GM04503 (cell line): ENCODE results near the gene DAP.
"Not testable (repeated sequence)": the region's sequence is repeated elsewhere in the genome, so short reads cannot be mapped to it uniquely, and the experiment has no call there.

Source experiments
- DNase-seq: peaks from one replicate; pipeline ENCODE4 v3.0.0-alpha.2; 2012; ENCODE audit warnings: low read depth

DAP gene, protein sequence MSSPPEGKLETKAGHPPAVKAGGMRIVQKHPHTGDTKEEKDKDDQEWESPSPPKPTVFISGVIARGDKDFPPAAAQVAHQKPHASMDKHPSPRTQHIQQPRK

GRCh38 chr5:10761185-10761932 is at the start of gene DAP:
DAP (minus strand) TSS chr5:10761234; CDS start chr5:10761068, 166 bp downstream.
- no peak for DNase-seq

- DNase-seq: no peak
Measured at GRCh38 chr5:10808347-10809226, 47.6 kb upstream of the DAP start.

- no peak for DNase-seq
Measured at GRCh38 chr5:10801931-10802666, 41.1 kb upstream of the DAP start.

GRCh38 chr5:10800852-10801251 is 39.8 kb upstream of the DAP start:
- DNase-seq: no peak

- DNase-seq: no peak
Measured at GRCh38 chr5:10797261-10797660, 36.2 kb upstream of the DAP start.

GRCh38 chr5:10793785-10794184 is 32.8 kb upstream of the DAP start:
- no peak for DNase-seq

GRCh38 chr5:10792336-10792735 is 31.3 kb upstream of the DAP start:
- no peak for DNase-seq

GRCh38 chr5:10789726-10790125 is 28.7 kb upstream of the DAP start:
- DNase-seq: peak; percentile 15

- peak; percentile 84 for DNase-seq
Measured at GRCh38 chr5:10789021-10789420, 28.0 kb upstream of the DAP start.

- no peak for DNase-seq
Measured at GRCh38 chr5:10788358-10788757, 27.3 kb upstream of the DAP start.

- no peak for DNase-seq
Measured at GRCh38 chr5:10786835-10787234, 25.8 kb upstream of the DAP start.

DNA sequence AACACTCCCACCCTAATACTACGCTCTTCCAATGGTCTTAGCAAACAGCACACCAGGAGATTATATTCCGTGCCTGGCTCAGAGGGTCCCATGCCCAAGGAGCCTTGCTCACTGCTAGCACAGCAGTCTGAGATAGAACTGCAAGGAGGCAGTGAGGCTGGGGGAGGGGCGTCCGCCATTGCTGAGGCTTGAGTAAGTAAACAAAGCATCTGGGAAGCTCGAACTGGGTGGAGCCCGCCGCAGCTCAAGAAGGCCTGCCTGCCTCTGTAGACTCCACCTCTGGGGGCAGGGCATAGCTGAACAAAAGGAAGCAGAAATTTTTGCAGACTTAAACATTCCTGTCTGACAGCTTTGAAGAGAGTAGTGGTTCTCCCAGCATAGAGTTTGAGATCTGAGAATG is 19.2 kb upstream of the DAP start:
- not testable (repeated sequence) for DNase-seq

DNA sequence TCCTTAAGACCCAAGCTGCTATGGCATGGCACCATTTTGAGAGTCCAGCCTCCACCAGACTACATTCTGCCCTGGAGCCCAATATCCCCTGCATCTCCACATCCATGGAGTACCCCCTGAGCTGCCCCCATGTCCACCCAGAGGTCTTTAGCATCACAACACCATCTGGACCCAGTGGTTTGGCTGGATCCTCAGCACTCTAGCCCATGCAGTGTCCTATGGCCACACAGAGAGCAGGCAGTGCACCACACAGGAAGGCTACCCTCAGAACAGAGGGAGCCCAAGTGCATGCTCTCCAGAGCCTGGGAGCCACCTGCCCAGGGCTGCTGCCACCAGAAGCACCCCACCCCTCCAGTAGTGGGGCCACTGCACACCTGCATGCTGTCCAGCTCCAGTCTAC is 18.6 kb upstream of the DAP start:
- DNase-seq: no peak

DNA sequence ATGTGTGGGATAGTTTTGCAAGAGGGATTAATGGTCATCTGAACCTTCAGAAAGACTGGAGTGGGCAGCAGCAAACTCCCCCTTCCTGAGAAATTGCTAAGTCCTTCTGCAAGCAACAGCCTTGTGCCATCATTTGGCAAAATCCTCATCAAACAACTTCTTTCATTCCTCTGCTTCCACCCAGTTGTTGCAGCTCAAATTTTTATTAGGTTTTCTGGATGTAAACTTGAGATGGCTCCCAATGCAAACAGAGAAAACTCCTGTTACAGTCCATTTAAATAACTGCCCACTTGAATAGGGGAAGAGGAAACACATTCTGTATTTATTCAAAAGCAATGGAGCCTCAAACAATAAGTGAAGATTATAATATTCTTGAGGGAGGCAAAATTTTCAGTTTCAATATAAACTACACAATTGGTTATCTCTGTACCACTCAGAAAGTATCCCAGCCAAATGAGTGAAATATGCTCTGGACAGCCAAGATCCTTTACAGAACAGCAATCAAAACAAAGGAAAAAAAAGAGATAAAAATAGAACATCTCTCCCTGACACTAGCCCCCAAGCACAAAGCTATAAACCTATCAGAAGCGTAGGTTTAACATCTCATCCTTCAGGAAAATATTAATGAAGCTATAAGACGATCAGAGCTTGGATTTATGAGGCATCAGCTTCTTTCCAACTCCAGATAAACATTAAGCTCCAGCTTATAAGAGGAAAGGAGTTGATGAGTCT is 17.3 kb upstream of the DAP start:
- no peak for DNase-seq

GRCh38 chr5:10775646-10776045 is 14.6 kb upstream of the DAP start:
- DNase-seq: no peak

DNA sequence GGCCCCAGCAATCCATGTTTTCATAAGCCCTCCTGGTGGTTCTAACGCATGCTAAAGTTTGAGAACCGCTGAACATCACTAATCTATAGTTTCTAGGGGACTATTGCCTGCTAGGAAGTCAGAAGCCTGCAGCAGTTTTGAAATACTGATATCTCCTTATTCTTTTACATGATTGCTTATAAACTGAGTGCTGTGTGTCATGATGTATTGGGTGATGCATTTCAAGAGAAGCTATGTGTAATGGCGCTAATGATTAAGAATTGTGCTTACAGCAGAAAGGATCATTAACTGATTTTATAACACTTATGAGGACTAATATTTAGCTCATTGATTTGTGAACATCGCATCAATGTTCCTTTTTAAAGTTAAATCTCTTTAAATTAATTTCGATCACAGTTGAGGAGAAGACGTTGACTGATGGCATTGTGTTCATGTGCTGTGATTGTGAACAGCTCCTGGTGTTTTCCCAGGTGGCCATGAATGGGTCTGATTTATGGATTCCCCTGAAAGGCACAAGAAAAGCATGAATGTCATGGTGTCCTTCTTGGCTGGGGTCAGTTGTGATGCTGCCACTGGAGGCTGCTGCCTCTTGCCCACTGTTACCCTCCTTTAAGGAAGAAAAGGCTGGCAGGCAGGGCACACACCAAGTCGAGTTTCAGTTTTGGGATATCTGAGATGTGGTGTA is 12.0 kb upstream of the DAP start:
- DNase-seq: no peak

DNA sequence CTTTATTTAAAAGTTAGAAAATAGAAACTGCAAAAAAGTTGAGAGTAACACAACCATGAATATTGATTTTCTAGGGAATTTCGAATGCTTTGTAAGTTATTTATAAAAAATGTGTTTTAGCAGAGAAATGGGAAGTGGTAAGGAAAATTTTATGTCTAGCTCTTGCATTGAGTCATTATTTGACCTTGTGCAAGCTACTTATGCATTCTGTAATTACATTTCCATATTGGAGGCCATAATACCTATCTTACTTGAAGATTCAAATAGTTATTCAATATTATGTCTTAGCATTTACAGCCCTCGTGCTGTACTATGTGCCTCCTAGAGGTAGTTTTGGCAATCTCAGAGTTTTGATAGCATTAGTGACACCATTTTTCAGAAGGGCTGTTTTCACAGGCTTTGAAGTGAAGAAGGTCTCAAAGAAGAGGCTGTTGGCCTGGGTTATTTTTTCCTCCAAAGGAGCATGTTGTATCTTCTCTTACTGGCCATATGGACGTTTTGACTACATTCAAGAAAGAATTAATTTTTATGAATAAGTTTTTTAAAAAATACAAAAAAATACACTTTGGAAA is 7.4 kb upstream of the DAP start:
- no peak for DNase-seq

DNA sequence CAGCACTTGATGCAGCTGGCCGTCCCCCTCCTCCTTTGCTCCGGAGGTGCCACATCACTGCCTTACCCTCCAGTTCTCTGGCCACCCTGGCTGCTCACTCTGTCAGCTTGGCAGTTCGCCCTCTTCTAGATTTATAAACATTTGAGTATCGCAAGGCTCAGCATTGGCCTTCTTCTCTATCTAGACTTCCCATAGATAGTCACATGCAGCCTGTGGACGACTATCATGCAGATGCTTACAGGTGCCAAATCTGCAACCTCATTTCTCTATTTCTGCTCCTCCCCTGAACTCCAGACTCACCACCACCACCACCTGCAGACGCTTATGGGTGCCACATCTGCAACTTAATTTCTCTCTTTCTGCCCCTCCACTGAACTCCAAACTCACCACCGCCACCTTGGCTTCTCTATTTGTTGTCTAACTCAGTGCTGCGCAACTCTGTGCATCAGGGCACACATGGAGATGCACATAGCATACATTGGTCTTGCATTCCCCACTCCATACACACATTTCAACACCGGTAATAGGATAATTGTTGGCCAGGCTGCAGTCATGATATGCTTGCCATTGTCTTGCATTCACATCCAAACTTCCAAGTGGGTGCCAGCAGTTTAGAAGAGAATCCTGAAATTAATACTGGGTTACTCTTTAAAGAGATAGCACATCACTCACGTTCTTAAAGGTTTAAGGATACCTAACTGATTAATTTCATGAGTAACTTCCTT is 1.9 kb upstream of the DAP start:
- no peak for DNase-seq

DNA sequence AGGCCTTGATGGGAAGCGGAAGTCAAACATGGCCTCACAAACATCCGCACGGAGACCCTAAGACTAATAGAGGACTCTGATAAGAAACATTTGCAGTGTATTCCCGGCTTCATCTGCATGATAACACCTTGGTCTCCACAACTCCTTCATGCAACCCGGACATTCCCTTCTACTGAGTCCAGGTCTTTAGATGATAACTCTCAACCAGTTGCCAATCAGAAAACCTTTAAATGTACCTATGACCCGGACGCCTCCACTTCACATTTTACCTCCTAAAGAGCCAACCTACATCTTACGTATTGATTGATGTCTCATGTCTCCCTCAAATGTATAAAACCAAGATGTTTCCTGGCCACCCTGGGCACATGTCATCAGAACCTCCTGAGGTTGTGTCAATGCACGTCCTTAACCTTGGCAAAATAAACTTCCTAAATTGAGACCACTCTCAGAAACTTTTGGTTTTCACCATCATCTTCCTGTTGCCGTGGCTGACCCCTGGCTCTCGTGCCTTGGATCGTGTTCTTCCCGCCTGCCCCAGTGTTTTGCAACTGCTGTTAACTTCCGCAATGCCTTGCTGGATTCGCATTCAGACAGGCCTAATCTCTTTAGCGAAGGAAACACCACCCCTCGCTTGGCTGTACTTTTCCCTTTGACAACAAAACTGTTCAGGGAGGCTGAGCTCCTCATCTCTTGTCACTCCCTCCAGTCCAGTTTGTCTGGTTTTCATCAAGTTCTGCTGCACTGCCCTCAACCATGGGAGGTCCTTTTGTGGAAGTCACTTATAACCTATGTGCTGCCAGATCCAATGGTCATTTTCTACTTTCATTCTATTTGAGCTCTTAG is 1.1 kb upstream of the DAP start:
- no peak for DNase-seq
